Activated naive CD8-positive, alpha-beta T cell treated with anti-CD3 and anti-CD28 coated beads, Interleukin-2, amount 10 ng/mL, durations not matched to agents 7 days and 5 days (primary cell): ENCODE measurements around the gene LYZL1. TPM values are rescaled to one million over a fixed set of nuclear protein-coding genes. Genes with fewer than 3 reads are reported as not detected.
"Not testable (repeated sequence)": the region's sequence is repeated elsewhere in the genome, so short reads cannot be mapped to it uniquely, and the experiment has no call there.

ENCODE experiments used
- ATAC-seq: fragments of 150-1000 bp; cut with Tn5 transposase; one replicate; pipeline ENCODE4 v1.10.0; 2021; ENCODE audit warnings: low read depth, moderate library complexity
- POLR2A ChIA-PET: fragments of 350-600 bp; sonication (Branson Sonifier 250); formaldehyde crosslinking; loops from one replicate; lab custom pipeline; 2021; ENCODE audit warnings: antibody characterized with exemption; lab: Charles Lee
- DNase-seq: peaks from one replicate; pipeline ENCODE4 v3.0.0; 2021
- H3K27ac Mint-ChIP-seq: one replicate; pipeline ENCODE4 v1.8.0; 2022; ENCODE audit warnings: mild to moderate bottlenecking, mixed read lengths
- H3K27me3 Mint-ChIP-seq: one replicate; pipeline ENCODE4 v1.8.0; 2022; ENCODE audit warnings: mild to moderate bottlenecking, moderate library complexity, mixed read lengths
- H3K36me3 Mint-ChIP-seq: one replicate; pipeline ENCODE4 v1.8.0; 2021; ENCODE audit warnings: mild to moderate bottlenecking, mixed read lengths
- H3K4me1 Mint-ChIP-seq: one replicate; pipeline ENCODE4 v1.8.0; 2021; ENCODE audit warnings: mixed read lengths
- H3K4me3 Mint-ChIP-seq: one replicate; pipeline ENCODE4 v1.8.0; 2022; ENCODE audit warnings: mild to moderate bottlenecking, moderate library complexity, mixed read lengths
- H3K9me3 Mint-ChIP-seq: one replicate; pipeline ENCODE4 v1.8.0; 2021; ENCODE audit warnings: mixed read lengths
- total RNA-seq, 2 experiments: library from RNA; stranded (reverse); gene quantifications; one replicate each; pipeline ENCODE4 v1.2.3, GENCODE V29; 2021

Gene LYZL1
- total RNA-seq, 2 experiments from 2014 or later, result not detected

- DNase-seq (no peak), ATAC-seq (no peak)
- H3K27ac Mint-ChIP-seq, result no peak overlapping the region
- H3K9me3 Mint-ChIP-seq, result no peaks in the 10 kb centered on the region
- no peak overlapping the region for H3K4me3 Mint-ChIP-seq
- H3K36me3 Mint-ChIP-seq, result no peaks in the 10 kb centered on the region
- H3K4me1 Mint-ChIP-seq, result no peaks in the 10 kb centered on the region
- POLR2A ChIA-PET, result no interaction called here
- peaks cover 2% of the 10 kb centered on the region for H3K27me3 Mint-ChIP-seq
These were observed 17.0 kb upstream of the LYZL1 start for GRCh38 chr10:29271877-29272276.

- POLR2A ChIA-PET, result no interaction called here
- H3K4me3 Mint-ChIP-seq, result no peak overlapping the region
- no peak overlapping the region for H3K27ac Mint-ChIP-seq
These were observed 15.4 kb upstream of the LYZL1 start for GRCh38 chr10:29273478-29273877.

GRCh38 chr10:29276251-29276850 is 12.5 kb upstream of the LYZL1 start:
- H3K27ac Mint-ChIP-seq, result no peak overlapping the region
- no peaks in the 10 kb centered on the region for H3K36me3 Mint-ChIP-seq
- H3K9me3 Mint-ChIP-seq, result no peaks in the 10 kb centered on the region
- ATAC-seq, result no peak
- peaks cover 9% of the 10 kb centered on the region for H3K27me3 Mint-ChIP-seq
- no peak overlapping the region for H3K4me3 Mint-ChIP-seq
- POLR2A ChIA-PET, result no interaction called here
- H3K4me1 Mint-ChIP-seq, result no peaks in the 10 kb centered on the region
- no peak for DNase-seq

More at GRCh38 chr10:29273478-29273877, 15.4 kb upstream of the LYZL1 start:
- no peaks in the 10 kb centered on the region for H3K9me3 Mint-ChIP-seq
- H3K36me3 Mint-ChIP-seq, result no peaks in the 10 kb centered on the region
- no peaks in the 10 kb centered on the region for H3K4me1 Mint-ChIP-seq
- ATAC-seq (no peak), DNase-seq (no peak)
- H3K27me3 Mint-ChIP-seq, result peaks cover 3% of the 10 kb centered on the region

- H3K27me3 Mint-ChIP-seq, result peaks cover 9% of the 10 kb centered on the region
- ATAC-seq (no peak), DNase-seq (no peak)
- no peaks in the 10 kb centered on the region for H3K4me1 Mint-ChIP-seq
- H3K4me3 Mint-ChIP-seq, result no peak overlapping the region
- H3K27ac Mint-ChIP-seq, result no peak overlapping the region
- no peaks in the 10 kb centered on the region for H3K9me3 Mint-ChIP-seq
- POLR2A ChIA-PET, result no interaction called here
- H3K36me3 Mint-ChIP-seq, result no peaks in the 10 kb centered on the region
These were observed 11.6 kb upstream of the LYZL1 start for GRCh38 chr10:29277296-29277695.

- no peak for ATAC-seq
These were observed 8.9 kb upstream of the LYZL1 start for GRCh38 chr10:29279779-29280487.

GRCh38 chr10:29280488-29280840 is 8.4 kb upstream of the LYZL1 start:
- peaks cover 11% of the 10 kb centered on the region for H3K27me3 Mint-ChIP-seq
- H3K9me3 Mint-ChIP-seq, result no peaks in the 10 kb centered on the region
- no peak for ATAC-seq
- no peak overlapping the region for H3K27ac Mint-ChIP-seq
- H3K4me1 Mint-ChIP-seq, result no peaks in the 10 kb centered on the region
- no peak for DNase-seq
- no peak overlapping the region for H3K4me3 Mint-ChIP-seq
- no peaks in the 10 kb centered on the region for H3K36me3 Mint-ChIP-seq
- POLR2A ChIA-PET, result no interaction called here

More at GRCh38 chr10:29279779-29280487, 8.9 kb upstream of the LYZL1 start:
- Mint-ChIP-seq H3K27ac (no peak overlapping the region), H3K4me1 (no peaks in the 10 kb centered on the region), H3K9me3 (no peaks in the 10 kb centered on the region), H3K27me3 (peaks cover 11% of the 10 kb centered on the region), H3K4me3 (no peak overlapping the region), H3K36me3 (no peaks in the 10 kb centered on the region)
- DNase-seq, result no peak
- POLR2A ChIA-PET, result no interaction called here

GRCh38 chr10:29285624-29286051 is 3.2 kb upstream of the LYZL1 start:
- H3K9me3 Mint-ChIP-seq, result no peaks in the 10 kb centered on the region
- ATAC-seq (no peak), DNase-seq (no peak)
- H3K4me3 Mint-ChIP-seq, result no peak overlapping the region
- POLR2A ChIA-PET, result no interaction called here
- no peaks in the 10 kb centered on the region for H3K36me3 Mint-ChIP-seq
- H3K4me1 Mint-ChIP-seq, result no peaks in the 10 kb centered on the region
- H3K27ac Mint-ChIP-seq, result no peak overlapping the region
- H3K27me3 Mint-ChIP-seq, result peaks cover 13% of the 10 kb centered on the region

GRCh38 chr10:29287635-29288034 is 1.2 kb upstream of the LYZL1 start:
- H3K27ac Mint-ChIP-seq, result no peak overlapping the region
- no peaks in the 10 kb centered on the region for H3K4me1 Mint-ChIP-seq
- H3K4me3 Mint-ChIP-seq, result no peak overlapping the region
- H3K9me3 Mint-ChIP-seq, result no peaks in the 10 kb centered on the region
- ATAC-seq, result no peak
- no peaks in the 10 kb centered on the region for H3K36me3 Mint-ChIP-seq
- no peak for DNase-seq
- peaks cover 13% of the 10 kb centered on the region for H3K27me3 Mint-ChIP-seq
- POLR2A ChIA-PET, result no interaction called here

- H3K36me3 Mint-ChIP-seq, POLR2A ChIA-PET: not testable (repeated sequence)
These were observed 2.7 kb downstream of the LYZL1 start for GRCh38 chr10:29291561-29291960.

GRCh38 chr10:29292406-29292805 is 3.5 kb downstream of the LYZL1 start:
- H3K27me3 Mint-ChIP-seq, result peaks cover 21% of the 10 kb centered on the region
- H3K36me3 Mint-ChIP-seq, POLR2A ChIA-PET, DNase-seq, H3K4me3 Mint-ChIP-seq, H3K27ac Mint-ChIP-seq, ATAC-seq, H3K9me3 Mint-ChIP-seq, H3K4me1 Mint-ChIP-seq: not testable (repeated sequence)

More at GRCh38 chr10:29291561-29291960, 2.7 kb downstream of the LYZL1 start:
- not testable (repeated sequence) for H3K27ac Mint-ChIP-seq, DNase-seq, H3K9me3 Mint-ChIP-seq, H3K4me1 Mint-ChIP-seq, ATAC-seq, H3K4me3 Mint-ChIP-seq
- peaks cover 19% of the 10 kb centered on the region for H3K27me3 Mint-ChIP-seq

- POLR2A ChIA-PET, result no interaction called here
- Mint-ChIP-seq H3K27ac (no peak overlapping the region), H3K27me3 (peaks cover 19% of the 10 kb centered on the region), H3K4me1 (no peaks in the 10 kb centered on the region), H3K4me3 (no peak overlapping the region), H3K36me3 (no peaks in the 10 kb centered on the region), H3K9me3 (no peaks in the 10 kb centered on the region)
- DNase-seq (no peak), ATAC-seq (no peak)
These were observed 6.9 kb downstream of the LYZL1 start for GRCh38 chr10:29295813-29296212.

GRCh38 chr10:29297678-29298077 is 8.8 kb downstream of the LYZL1 start:
- peaks cover 25% of the 10 kb centered on the region for H3K27me3 Mint-ChIP-seq
- ATAC-seq (no peak), DNase-seq (no peak)
- POLR2A ChIA-PET, result no interaction called here
- H3K4me3 Mint-ChIP-seq, result no peak overlapping the region
- peaks cover 7% of the 10 kb centered on the region for H3K9me3 Mint-ChIP-seq
- H3K27ac Mint-ChIP-seq, result no peak overlapping the region
- H3K4me1 Mint-ChIP-seq, result peaks cover 2% of the 10 kb centered on the region
- H3K36me3 Mint-ChIP-seq, result no peaks in the 10 kb centered on the region

- Mint-ChIP-seq H3K9me3 (peaks cover 7% of the 10 kb centered on the region), H3K27ac (no peak overlapping the region), H3K4me1 (peaks cover 5% of the 10 kb centered on the region), H3K4me3 (no peak overlapping the region), H3K36me3 (no peaks in the 10 kb centered on the region), H3K27me3 (peaks cover 16% of the 10 kb centered on the region)
- ATAC-seq (no peak), DNase-seq (no peak)
- POLR2A ChIA-PET, result no interaction called here
These were observed 12.6 kb downstream of the LYZL1 start for GRCh38 chr10:29301359-29301910.

- H3K27me3 Mint-ChIP-seq, result peaks cover 13% of the 10 kb centered on the region
- POLR2A ChIA-PET, result no interaction called here
- H3K27ac Mint-ChIP-seq, result no peak overlapping the region
- peaks cover 5% of the 10 kb centered on the region for H3K4me1 Mint-ChIP-seq
- peaks cover 7% of the 10 kb centered on the region for H3K9me3 Mint-ChIP-seq
- no peak overlapping the region for H3K4me3 Mint-ChIP-seq
- no peaks in the 10 kb centered on the region for H3K36me3 Mint-ChIP-seq
- DNase-seq (no peak), ATAC-seq (no peak)
These were observed 13.6 kb downstream of the LYZL1 start for GRCh38 chr10:29302499-29302898.
